ENCODE measurements around the gene C9orf72. TPM values are rescaled to one million over a fixed set of nuclear protein-coding genes. Genes with fewer than 3 reads are reported as not detected.

C9orf72 gene
- total and polyA plus RNA-seq, 2 of the 8 experiments (the other 6 are each of a cell fraction or from before 2014, with no cell fraction given) = 7.2 to 17.5 TPM

DNA sequence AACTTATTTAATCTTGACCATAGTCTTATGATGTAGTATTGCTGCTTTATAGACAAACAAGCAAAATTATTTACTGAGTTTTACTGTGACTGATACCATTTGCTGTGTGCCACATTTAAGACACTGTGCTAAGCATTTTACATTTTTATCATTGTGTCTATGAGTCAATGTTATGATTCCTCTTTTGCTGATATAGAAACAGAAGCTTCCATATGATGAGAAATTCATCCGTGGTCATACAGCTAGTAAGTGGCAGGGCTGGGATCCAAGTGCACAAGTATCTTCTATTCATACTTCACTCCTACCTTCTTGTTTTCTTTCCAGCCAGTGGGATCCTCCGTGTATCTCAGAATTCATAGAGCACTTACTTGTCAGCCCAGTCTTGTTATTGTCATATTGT lies 66.3 kb downstream of the C9orf72 start:
- Histone ChIP-seq H3K79me1 (ENCODE audit: low read depth, low read length) (no peaks in the 10 kb centered on the region), H3K27ac (ENCODE audit: low read depth, low read length) (no peak overlapping the region), H3K4me1 (replicated peaks in 1 of 4; ENCODE audit: control insufficient read depth in 3 of 4, insufficient read depth in 4 of 4, low read length in 3 of 4) (peaks cover 0 to 5% (median 0%) of the 10 kb centered on the region in 4 experiments; a peak in 1 of 7 replicates), H2AFZ (ENCODE audit: low read length) (no peak overlapping the region), H2BK15ac (ENCODE audit: low read length) (no peak overlapping the region), H3K4ac (replicated peaks; ENCODE audit: insufficient read length, low read depth, low read length) (no peak overlapping the region), H2BK120ac (replicated peaks; ENCODE audit: low read depth, low read length) (no peak overlapping the region), H3K4me3 (ENCODE audit: extremely low read depth in 1 of 4, insufficient read depth in 2 of 4, low read depth in 3 of 4, low read length in 4 of 4) (no peak overlapping the region), H3K9me3 (ENCODE audit: insufficient read depth in 2 of 2, low read depth in 1 of 2, low read length in 1 of 2) (no peaks in the 10 kb centered on the region), H2BK12ac (ENCODE audit: low read depth, low read length) (no peak overlapping the region), H3K23me2 (ENCODE audit: low read depth, low read length) (no peaks in the 10 kb centered on the region), H2BK5ac (ENCODE audit: low read depth, low read length) (no peak overlapping the region), H3K14ac (ENCODE audit: insufficient read length) (no peak overlapping the region), H3K23ac (ENCODE audit: insufficient read length) (no peak overlapping the region), H3K4me2 (ENCODE audit: insufficient read depth in 1 of 2, low read depth in 2 of 2, low read length in 2 of 2) (no peak overlapping the region), H3K18ac (ENCODE audit: extremely low read depth, low read length) (no peak overlapping the region), H3K79me2 (ENCODE audit: control insufficient read depth in 1 of 2, insufficient read depth in 2 of 2, low read length in 2 of 2) (peaks cover 0 to 3% of the 10 kb centered on the region in 2 experiments; a peak in 1 of 4 replicates), H3K36me3 (ENCODE audit: control insufficient read depth in 2 of 4, insufficient read depth in 4 of 4, low read length in 3 of 4) (peaks cover 0 to 6% (median 0%) of the 10 kb centered on the region in 4 experiments; a peak in 1 of 8 replicates), H4K5ac (ENCODE audit: insufficient read length, low read depth, low read length) (no peak overlapping the region), H4K8ac (ENCODE audit: extremely low read depth, insufficient read depth, low read length) (no peak overlapping the region), H3K27me3 (replicated peaks in 1 of 4; ENCODE audit: control insufficient read depth in 3 of 4, extremely low read depth in 1 of 4, insufficient read depth in 3 of 4, low read length in 3 of 4) (no peaks in the 10 kb centered on the region), H3K9ac (replicated peaks in 1 of 4; ENCODE audit: extremely low read depth in 1 of 4, low read depth in 3 of 4, low read length in 3 of 4) (no peak overlapping the region), H2BK20ac (ENCODE audit: low read length) (no peak overlapping the region), H2AK5ac (ENCODE audit: low read depth, low read length) (no peak overlapping the region), H3K56ac (replicated peaks; ENCODE audit: insufficient read length, low read depth, low read length) (no peak overlapping the region), H4K20me1 (replicated peaks in 1 of 2; ENCODE audit: control insufficient read depth in 1 of 2, insufficient read depth in 2 of 2, low read length in 2 of 2) (no peaks in the 10 kb centered on the region), H4K91ac (replicated peaks; ENCODE audit: insufficient read length, low read length) (no peak overlapping the region)
- 70% methylated on average over 2 of the region's 2 CpGs; no CpG with 5 or more reads in 1 of the 2 experiments for WGBS, 2 experiments (ENCODE audit: extremely low coverage in 1 of 2, insufficient coverage in 1 of 2, insufficient read length in 1 of 2, insufficient replicate concordance in 2 of 2, low coverage in 1 of 2, low lambda C conversion rate in 2 of 2, missing lambda C conversion rate in 1 of 2)
- CTCF ChIA-PET (ENCODE audit: partially characterized antibody) = no interaction called here
- FAIRE-seq (no peak), DNase-seq (ENCODE audit: low read depth in 1 of 2, low spot score in 2 of 2) (no peak)
- POLR2A ChIA-PET (ENCODE audit: partially characterized antibody) = no interaction called here
- TF ChIP-seq, protein P1, sequence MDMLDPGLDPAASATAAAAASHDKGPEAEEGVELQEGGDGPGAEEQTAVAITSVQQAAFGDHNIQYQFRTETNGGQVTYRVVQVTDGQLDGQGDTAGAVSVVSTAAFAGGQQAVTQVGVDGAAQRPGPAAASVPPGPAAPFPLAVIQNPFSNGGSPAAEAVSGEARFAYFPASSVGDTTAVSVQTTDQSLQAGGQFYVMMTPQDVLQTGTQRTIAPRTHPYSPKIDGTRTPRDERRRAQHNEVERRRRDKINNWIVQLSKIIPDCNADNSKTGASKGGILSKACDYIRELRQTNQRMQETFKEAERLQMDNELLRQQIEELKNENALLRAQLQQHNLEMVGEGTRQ (IDR thresholded peaks at IDR 0.05; ENCODE audit: low read length) = no peak
- TF ChIP-seq RNF2 (IDR thresholded peaks at IDR 0.05; ENCODE audit: borderline replicate concordance, low read depth, low read length, missing control alignments, poor library complexity, severe bottlenecking) (no peak), ZNF274 (IDR thresholded peaks at IDR 0.05; ENCODE audit: borderline replicate concordance, extremely low read depth, low read length) (no peak), SIRT6 (IDR thresholded peaks at IDR 0.05; ENCODE audit: low read length) (no peak), TCF12 (IDR thresholded peaks at IDR 0.05; ENCODE audit: low read depth, low read length) (no peak)
